GM18517 (cell line): ENCODE results near the gene CCNL1.

Experiments
- ATAC-seq: cut with Tn5 transposase; IDR thresholded peaks from one replicate; pipeline ENCODE4 v1.9.1; 2021; ENCODE audit warnings: mild to moderate bottlenecking, moderate library complexity; ENCODE audit not compliant: unreplicated experiment

Gene CCNL1

GRCh38 chr3:157126365-157126764 is 33.6 kb downstream of the CCNL1 start:
- no peak for ATAC-seq

GRCh38 chr3:157125101-157125500 is 34.8 kb downstream of the CCNL1 start:
- no peak for ATAC-seq

GRCh38 chr3:157123621-157124020 is 36.3 kb downstream of the CCNL1 start:
- ATAC-seq: no peak

- ATAC-seq: no peak
Observed at GRCh38 chr3:157122832-157123427, 37.0 kb downstream of the CCNL1 start.

- ATAC-seq: no peak
Observed at GRCh38 chr3:157122116-157122515, 37.8 kb downstream of the CCNL1 start.

GRCh38 chr3:157121522-157121921 is 38.4 kb downstream of the CCNL1 start:
- no peak for ATAC-seq

- no peak for ATAC-seq
Observed at GRCh38 chr3:157120071-157120892, 39.7 kb downstream of the CCNL1 start.

- ATAC-seq: no peak
Observed at GRCh38 chr3:157119369-157119951, 40.5 kb downstream of the CCNL1 start.

- ATAC-seq: no peak
Observed at GRCh38 chr3:157117875-157118654, 41.9 kb downstream of the CCNL1 start.

GRCh38 chr3:157117206-157117605 is 42.7 kb downstream of the CCNL1 start:
- no peak for ATAC-seq

GRCh38 chr3:157116017-157116416 is 43.9 kb downstream of the CCNL1 start:
- ATAC-seq: no peak

GRCh38 chr3:157115069-157116006 is 44.6 kb downstream of the CCNL1 start:
- no peak for ATAC-seq

- no peak for ATAC-seq
Observed at GRCh38 chr3:157113832-157114505, 46.0 kb downstream of the CCNL1 start.

GRCh38 chr3:157112536-157112935 is 47.4 kb downstream of the CCNL1 start:
- no peak for ATAC-seq

GRCh38 chr3:157111518-157111917 is 48.4 kb downstream of the CCNL1 start:
- no peak for ATAC-seq

GRCh38 chr3:157110761-157111278 is 49.1 kb downstream of the CCNL1 start:
- ATAC-seq: no peak

- no peak for ATAC-seq
Observed at GRCh38 chr3:157109267-157110141, 50.4 kb downstream of the CCNL1 start.

- ATAC-seq: no peak
Observed at GRCh38 chr3:157107644-157108133, 52.3 kb downstream of the CCNL1 start.
